Cortex of kidney (tissue), 1 donor: Measurements from ENCODE around the gene WIPF1.

Experiments used
- DNase-seq: peaks from one replicate; lab custom pipeline; 2025; lab: John Stamatoyannopoulos, UW

The WIPF1 gene

DNA sequence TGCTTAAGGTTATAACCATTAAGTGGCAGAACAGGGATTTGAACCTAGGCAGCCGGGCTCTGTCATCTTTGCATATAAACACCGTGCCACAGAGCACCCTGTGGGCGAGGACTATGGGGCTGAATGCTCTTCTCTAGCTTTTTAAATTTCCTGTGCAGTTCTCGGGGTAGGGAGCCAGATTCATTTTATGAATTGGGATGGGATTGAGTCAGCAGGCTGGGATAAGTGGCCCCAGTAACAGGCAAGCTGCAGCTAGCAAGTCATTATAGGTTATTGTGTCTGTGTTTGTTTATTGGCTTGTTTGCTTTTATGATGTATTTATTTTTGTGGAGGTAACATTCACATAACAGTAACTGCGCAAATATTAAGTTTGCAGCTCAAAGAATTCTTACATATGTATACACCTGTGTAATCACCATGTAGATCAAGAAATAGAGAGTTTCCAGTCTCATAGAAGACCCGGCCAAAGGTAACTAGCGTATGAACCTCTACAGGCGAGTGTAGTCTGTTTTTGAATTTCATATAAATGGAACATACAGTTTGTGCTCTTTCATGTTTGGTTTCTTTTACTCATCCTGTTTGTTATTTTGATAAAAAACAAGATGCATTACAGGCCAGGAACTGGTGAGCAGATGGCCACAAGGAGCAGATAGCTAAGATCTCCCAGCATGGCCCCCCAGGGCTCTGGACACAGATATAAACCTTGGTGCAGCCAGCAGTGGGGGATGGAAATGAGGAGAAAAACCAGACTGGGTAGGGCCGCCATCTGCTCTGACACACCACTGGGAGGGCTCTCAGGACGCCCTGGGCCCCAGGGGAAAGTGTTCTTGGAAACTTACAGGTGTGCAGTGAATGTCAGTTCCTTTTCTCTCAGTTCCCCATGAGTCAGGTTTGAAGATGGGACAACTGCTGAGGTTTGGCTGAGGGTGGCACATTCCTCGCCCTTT lies 61.6 kb downstream of the WIPF1 start:
- DNase-seq = no peak

- no peak for DNase-seq
Measured at GRCh38 chr2:174535083-174535482, 62.5 kb downstream of the WIPF1 start.

DNA sequence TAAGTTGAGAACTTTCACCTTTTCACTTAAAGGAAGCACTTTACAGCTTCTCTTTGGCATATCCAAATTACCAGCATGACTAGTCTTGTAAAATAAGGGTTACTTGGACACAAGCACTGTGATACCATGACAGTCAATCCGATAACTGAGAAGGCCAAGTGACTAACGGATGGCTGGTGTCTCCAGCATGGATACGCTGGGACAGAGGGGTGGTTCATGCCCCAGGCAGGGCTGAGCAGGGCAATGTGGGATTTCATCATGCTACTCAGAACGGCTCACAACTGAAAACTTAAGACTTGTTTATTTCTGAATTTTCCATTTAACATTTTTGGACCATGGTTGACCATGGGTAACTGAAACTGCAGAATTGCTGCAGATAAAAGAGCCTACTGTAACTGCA lies 67.7 kb downstream of the WIPF1 start:
- no peak for DNase-seq

- DNase-seq = no peak
Measured at GRCh38 chr2:174527959-174528358, 69.6 kb downstream of the WIPF1 start.

DNA sequence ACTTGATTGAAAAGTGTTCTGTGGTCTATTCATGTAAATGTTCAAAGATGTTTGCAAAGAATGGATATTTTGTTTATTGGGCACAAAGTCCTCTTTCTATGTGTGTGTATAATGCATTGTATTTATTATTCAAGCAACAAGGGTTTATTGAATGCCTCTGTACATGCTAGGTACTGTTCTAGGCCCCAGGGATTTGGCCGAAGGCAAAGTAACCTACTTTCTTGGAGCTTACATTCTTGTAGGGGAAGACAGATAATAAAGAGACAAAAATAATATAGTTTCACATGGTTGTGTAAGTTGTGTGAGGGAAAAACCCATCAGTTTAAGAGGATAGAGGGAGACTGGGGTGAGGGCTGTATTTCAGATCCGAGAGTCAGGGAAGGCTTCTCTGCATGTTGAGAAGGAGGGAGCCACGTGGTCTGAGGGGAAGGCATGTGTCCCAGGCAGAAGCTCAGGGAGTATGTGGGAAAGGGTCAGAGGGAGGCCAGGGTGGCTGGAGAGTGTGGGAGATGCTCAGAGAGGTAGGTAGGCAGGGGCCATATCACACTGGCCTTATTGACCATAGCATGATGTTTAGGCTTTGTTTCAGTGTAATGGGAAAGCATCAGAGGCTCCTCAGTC lies 70.4 kb downstream of the WIPF1 start:
- DNase-seq = no peak

DNA sequence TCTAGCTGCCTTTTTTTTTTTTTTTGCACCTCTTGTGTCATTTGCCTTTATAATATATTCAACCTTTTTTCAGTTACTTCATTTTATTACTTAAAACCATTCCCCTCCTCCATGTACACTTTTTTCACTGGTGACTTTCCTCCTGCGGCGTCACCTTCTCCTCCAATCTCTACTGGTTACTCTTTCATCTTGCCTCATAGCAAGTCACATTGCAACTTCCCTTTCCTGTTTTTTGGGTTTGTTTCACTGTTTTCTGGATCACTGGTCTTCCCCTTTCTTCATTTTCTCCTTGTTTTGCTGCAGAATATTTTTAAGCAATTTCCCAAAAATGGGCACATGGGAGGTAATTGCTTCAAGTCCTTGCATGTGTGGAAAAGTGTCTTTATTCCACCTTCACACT lies 73.1 kb downstream of the WIPF1 start:
- no peak for DNase-seq

DNA sequence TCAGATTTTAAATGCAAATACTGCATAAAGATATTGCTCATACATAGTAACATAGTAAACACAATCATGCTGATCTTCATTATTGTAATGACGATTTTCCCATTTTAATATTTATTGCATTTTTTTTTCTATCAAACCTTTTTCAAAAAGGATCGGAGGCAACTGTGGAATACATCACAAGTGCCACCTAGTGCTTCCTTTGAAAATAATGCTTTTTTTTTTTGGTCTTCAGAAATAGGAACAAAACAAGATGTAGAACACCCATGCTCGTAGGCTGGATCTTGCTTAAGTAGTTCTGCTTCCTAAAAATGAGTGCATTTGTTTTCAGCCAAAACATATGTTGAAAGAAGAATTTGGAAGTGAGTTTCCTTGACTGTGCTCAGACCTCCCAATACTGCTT lies 75.1 kb downstream of the WIPF1 start:
- no peak for DNase-seq

DNA sequence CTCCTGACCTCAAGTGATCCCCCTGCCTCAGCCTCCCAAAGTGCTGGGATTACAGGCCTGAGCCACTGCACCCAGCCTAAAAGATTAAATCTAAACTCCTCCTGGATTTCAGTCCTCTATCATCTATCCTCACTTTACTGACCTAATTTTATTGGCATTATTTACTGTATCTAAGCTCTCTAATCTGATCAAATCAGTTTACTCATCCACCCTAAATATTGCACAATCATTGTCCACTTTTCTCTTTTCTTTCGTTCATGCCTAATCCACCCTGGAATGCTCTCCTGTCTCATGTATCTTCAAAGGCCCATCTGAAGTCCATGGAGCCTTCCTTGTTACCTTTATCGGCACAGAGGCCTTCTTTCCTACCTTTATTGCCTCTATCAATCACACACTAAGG lies 79.2 kb downstream of the WIPF1 start:
- DNase-seq = no peak

GRCh38 chr2:174516501-174517378 lies 80.9 kb downstream of the WIPF1 start:
- DNase-seq = no peak

GRCh38 chr2:174512345-174512744 lies 85.3 kb downstream of the WIPF1 start:
- DNase-seq = no peak

GRCh38 chr2:174511580-174512260 lies 85.9 kb downstream of the WIPF1 start:
- DNase-seq = no peak

GRCh38 chr2:174510583-174511189 lies 86.9 kb downstream of the WIPF1 start:
- DNase-seq = no peak
